H1 (cell line): ENCODE data around the gene ZNF337.
"Not testable (repeated sequence)": the region's sequence is repeated elsewhere in the genome, so short reads cannot be mapped to it uniquely, and the experiment has no call there.

Source experiments
- CTCF ChIP-seq, 3 experiments: IDR thresholded peaks; 1 replicate in 2 of 3; 2 replicates in 1 of 3; pipeline versions ENCODE4 v1.5.1 to v1.6.1; 2011; ENCODE audit warnings: low read length in 3 of 3, mild to moderate bottlenecking in 3 of 3, inconsistent platforms in 2 of 3, low read depth in 1 of 3, moderate library complexity in 1 of 3; ENCODE audit not compliant: insufficient read depth in 1 of 3; ENCODE audit errors: control extremely low read depth in 1 of 3
- HDAC6 ChIP-seq: IDR thresholded peaks from one replicate; pipeline ENCODE4 v1.7.1; 2012; ENCODE audit warnings: low read depth, mild to moderate bottlenecking, inconsistent platforms, low read length, moderate library complexity
- POLR2A ChIP-seq, 2 experiments: IDR thresholded peaks; 1 replicate in 1 of 2; 2 replicates in 1 of 2; pipeline ENCODE4 v1.6.1; 2011; ENCODE audit warnings: low read depth in 2 of 2, low read length in 2 of 2, mild to moderate bottlenecking in 2 of 2; ENCODE audit errors: control extremely low read depth in 1 of 2
- POLR2AphosphoS5 ChIP-seq: IDR thresholded peaks from 2 replicates; pipeline ENCODE4 v1.6.1; 2011; ENCODE audit warnings: low read depth, low read length
- TCF12 ChIP-seq: IDR thresholded peaks from 2 replicates; pipeline ENCODE4 v1.6.1; 2011; ENCODE audit warnings: low read depth, mild to moderate bottlenecking, low read length
- TF ChIP-seq, protein P1 (sequence below): IDR thresholded peaks from 2 replicates; pipeline ENCODE4 v1.6.1; 2012; ENCODE audit warnings: low read length, inconsistent platforms
- TF ChIP-seq, protein P2 (sequence below): IDR thresholded peaks from 2 replicates; pipeline ENCODE4 v1.6.1; 2011; ENCODE audit warnings: low read length, improper control_type of control experiment

GRCh38 chr20:25652866-25653265 is 43.8 kb downstream of the ZNF337 start:
- TF ChIP-seq, protein P1, sequence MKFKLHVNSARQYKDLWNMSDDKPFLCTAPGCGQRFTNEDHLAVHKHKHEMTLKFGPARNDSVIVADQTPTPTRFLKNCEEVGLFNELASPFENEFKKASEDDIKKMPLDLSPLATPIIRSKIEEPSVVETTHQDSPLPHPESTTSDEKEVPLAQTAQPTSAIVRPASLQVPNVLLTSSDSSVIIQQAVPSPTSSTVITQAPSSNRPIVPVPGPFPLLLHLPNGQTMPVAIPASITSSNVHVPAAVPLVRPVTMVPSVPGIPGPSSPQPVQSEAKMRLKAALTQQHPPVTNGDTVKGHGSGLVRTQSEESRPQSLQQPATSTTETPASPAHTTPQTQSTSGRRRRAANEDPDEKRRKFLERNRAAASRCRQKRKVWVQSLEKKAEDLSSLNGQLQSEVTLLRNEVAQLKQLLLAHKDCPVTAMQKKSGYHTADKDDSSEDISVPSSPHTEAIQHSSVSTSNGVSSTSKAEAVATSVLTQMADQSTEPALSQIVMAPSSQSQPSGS = not testable (repeated sequence)
- not testable (repeated sequence) for TF ChIP-seq POLR2AphosphoS5; TCF12; CTCF (IDR thresholded peaks at IDR 0.05; ENCODE audit: control extremely low read depth in 1 of 3, insufficient read depth in 1 of 3, low read depth in 1 of 3, low read length in 3 of 3); HDAC6; POLR2A (IDR thresholded peaks at IDR 0.05; ENCODE audit: control extremely low read depth in 1 of 2, low read depth in 2 of 2, low read length in 2 of 2)
- TF ChIP-seq, protein P2, sequence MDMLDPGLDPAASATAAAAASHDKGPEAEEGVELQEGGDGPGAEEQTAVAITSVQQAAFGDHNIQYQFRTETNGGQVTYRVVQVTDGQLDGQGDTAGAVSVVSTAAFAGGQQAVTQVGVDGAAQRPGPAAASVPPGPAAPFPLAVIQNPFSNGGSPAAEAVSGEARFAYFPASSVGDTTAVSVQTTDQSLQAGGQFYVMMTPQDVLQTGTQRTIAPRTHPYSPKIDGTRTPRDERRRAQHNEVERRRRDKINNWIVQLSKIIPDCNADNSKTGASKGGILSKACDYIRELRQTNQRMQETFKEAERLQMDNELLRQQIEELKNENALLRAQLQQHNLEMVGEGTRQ = not testable (repeated sequence)
